ENCODE results near the gene ANKRD35. TPM values are rescaled to one million over a fixed set of nuclear protein-coding genes. Genes with fewer than 3 reads are reported as not detected.
"Not testable (repeated sequence)": the region's sequence is repeated elsewhere in the genome, so short reads cannot be mapped to it uniquely, and the experiment has no call there.

Gene ANKRD35
- total and polyA plus RNA-seq, 12 donors, result 0.37 to 2.0 (median 0.76) TPM; not detected in 1

DNA sequence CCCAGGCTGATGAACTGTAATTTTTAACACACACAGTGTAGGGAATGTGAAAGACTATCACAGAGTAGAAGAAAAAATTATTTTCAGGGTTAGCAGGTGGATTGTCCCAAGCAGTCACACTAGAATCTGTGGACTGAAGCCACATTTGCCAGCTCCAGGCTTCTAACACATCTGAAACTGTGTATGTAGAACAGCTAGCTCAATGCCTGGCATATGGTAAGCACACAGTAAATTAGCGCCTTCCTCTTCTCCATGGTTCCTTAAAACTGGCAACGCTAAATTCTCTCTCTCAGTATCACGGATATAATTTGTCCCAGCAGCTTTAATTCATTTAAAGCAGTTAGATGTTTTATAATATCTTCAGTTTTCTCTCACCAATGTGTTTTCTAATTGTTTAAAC lies 42.6 kb downstream of the ANKRD35 start:
- no peak for DNase-seq
- TF ChIP-seq, protein P1, sequence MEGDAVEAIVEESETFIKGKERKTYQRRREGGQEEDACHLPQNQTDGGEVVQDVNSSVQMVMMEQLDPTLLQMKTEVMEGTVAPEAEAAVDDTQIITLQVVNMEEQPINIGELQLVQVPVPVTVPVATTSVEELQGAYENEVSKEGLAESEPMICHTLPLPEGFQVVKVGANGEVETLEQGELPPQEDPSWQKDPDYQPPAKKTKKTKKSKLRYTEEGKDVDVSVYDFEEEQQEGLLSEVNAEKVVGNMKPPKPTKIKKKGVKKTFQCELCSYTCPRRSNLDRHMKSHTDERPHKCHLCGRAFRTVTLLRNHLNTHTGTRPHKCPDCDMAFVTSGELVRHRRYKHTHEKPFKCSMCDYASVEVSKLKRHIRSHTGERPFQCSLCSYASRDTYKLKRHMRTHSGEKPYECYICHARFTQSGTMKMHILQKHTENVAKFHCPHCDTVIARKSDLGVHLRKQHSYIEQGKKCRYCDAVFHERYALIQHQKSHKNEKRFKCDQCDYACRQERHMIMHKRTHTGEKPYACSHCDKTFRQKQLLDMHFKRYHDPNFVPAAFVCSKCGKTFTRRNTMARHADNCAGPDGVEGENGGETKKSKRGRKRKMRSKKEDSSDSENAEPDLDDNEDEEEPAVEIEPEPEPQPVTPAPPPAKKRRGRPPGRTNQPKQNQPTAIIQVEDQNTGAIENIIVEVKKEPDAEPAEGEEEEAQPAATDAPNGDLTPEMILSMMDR (IDR thresholded peaks at IDR 0.05), result no peak
- no peak for TF ChIP-seq POLR2A (IDR thresholded peaks at IDR 0.05)
- Histone ChIP-seq H3K27ac (no peak overlapping the region), H3K27me3 (no peaks in the 10 kb centered on the region), H3K36me3 (replicated peaks in 1 of 2) (peaks cover 0 to 54% of the 10 kb centered on the region in 2 donors), H3K4me3 (no peak overlapping the region), H3K9me3 (replicated peaks in 1 of 3) (no peaks in the 10 kb centered on the region), H3K4me1 (replicated peaks in 1 of 2) (peaks cover 9 to 15% of the 10 kb centered on the region in 2 donors)
- WGBS, 4 donors, result 89 to 96% (median 91%) methylated on average over 3 of the region's 3 CpGs
- intact Hi-C loops (cut with DNase I), result loop anchor here in 1 of 2 donors (10.0 kb wide), 1 partner anchor 132 kb away; no protein-coding TSS in a partner anchor

DNA sequence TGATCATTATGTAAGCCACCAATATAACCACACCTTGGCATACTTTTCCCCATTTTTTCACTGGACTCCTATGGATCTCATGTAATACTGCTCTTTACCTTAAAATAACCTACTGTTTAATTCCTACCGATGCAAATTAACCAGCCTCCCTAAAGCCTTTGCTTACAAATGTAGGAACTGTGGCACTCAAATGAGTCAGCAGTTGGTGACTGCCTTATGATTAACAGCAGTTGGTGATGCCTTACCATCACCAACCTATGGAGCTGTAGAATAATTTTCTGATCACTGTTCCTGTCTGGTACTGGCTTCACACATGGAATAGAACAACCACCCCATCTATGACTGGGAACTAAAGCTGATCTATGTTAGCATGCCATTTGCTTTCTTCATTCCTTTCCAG lies 48.0 kb downstream of the ANKRD35 start:
- intact Hi-C loops (cut with DNase I), result no loop called here
- TF ChIP-seq, protein P1 (IDR thresholded peaks at IDR 0.05), result no peak
- TF ChIP-seq POLR2A (IDR thresholded peaks at IDR 0.05), result no peak
- H3K4me3 ChIP-seq, result no peak overlapping the region
- H3K27me3 ChIP-seq, result no peaks in the 10 kb centered on the region
- H3K9me3 ChIP-seq (replicated peaks in 1 of 3), result no peaks in the 10 kb centered on the region
- no peaks in the 10 kb centered on the region for H3K4me1 ChIP-seq (replicated peaks in 1 of 2)
- 80 to 94% (median 90%) methylated on average over 1 of the region's 1 CpG for WGBS, 4 donors
- no peak for DNase-seq
- peaks cover 0 to 97% of the 10 kb centered on the region in 2 donors for H3K36me3 ChIP-seq (replicated peaks in 1 of 2)
- H3K27ac ChIP-seq, result no peak overlapping the region

- intact Hi-C loops (cut with DNase I), result not testable (repeated sequence)
Observed at GRCh38 chr1:145830810-145831209, 54.9 kb downstream of the ANKRD35 start.

DNA sequence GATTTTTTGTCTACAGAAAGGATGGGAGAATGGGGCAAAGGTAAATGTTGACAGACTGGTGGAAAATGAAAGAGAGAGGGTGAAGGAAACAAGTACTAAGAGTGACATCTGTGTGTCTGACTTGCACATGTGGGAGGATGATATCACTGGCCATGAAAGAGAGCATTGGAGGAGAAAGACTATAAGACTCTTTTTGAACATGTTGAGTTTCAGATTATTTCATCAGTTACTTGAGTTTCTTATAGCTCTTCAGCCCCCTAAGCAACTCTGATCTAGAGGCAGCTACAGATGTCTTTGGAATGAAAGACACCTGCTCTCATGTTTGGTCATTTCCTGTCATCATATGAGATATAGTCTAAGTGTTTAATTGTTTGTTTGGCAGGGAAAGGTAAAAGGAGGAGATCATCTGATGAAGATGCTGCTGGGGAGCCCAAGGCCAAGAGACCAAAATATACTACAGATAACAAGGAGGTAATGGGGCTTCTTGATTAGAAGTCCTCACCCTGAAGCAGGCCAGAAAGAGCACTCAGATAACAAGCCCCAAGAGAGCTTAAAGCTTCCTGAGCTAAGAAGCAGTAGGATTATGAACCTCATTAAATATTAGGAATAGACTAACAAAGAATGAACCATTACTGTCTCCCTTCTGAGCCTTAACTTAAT lies 57.2 kb downstream of the ANKRD35 start:
- Histone ChIP-seq H3K27ac (no peak overlapping the region), H3K36me3 (replicated peaks in 1 of 2) (peaks cover 0 to 77% of the 10 kb centered on the region in 2 donors), H3K9me3 (replicated peaks in 1 of 3) (no peaks in the 10 kb centered on the region), H3K4me1 (replicated peaks in 1 of 2) (peaks cover 5 to 13% of the 10 kb centered on the region in 2 donors), H3K4me3 (no peak overlapping the region), H3K27me3 (no peaks in the 10 kb centered on the region)
- DNase-seq, result no peak
- TF ChIP-seq, protein P1 (IDR thresholded peaks at IDR 0.05), result no peak
- TF ChIP-seq POLR2A (IDR thresholded peaks at IDR 0.05), result no peak
- intact Hi-C loops (cut with DNase I), result loop anchor here in 1 of 2 donors (10.0 kb wide), 1 partner anchor 94 kb away; no protein-coding TSS in a partner anchor

More at GRCh38 chr1:145830810-145831209, 54.9 kb downstream of the ANKRD35 start:
- H3K27ac ChIP-seq; DNase-seq; H3K4me1 ChIP-seq (replicated peaks in 1 of 2); H3K27me3 ChIP-seq; H3K4me3 ChIP-seq; H3K9me3 ChIP-seq (replicated peaks in 1 of 3): not testable (repeated sequence)
- H3K36me3 ChIP-seq (replicated peaks in 1 of 2), result peaks cover 0 to 99% of the 10 kb centered on the region in 2 donors
- WGBS, 4 donors, result 83 to 100% (median 99%) methylated on average over 2 of the region's 2 CpGs

- DNase-seq, result no peak
- Histone ChIP-seq H3K27me3 (no peaks in the 10 kb centered on the region), H3K4me1 (replicated peaks in 1 of 2) (peaks cover 5 to 13% of the 10 kb centered on the region in 2 donors), H3K4me3 (no peak overlapping the region), H3K27ac (no peak overlapping the region), H3K36me3 (replicated peaks in 1 of 2) (peaks cover 0 to 71% of the 10 kb centered on the region in 2 donors), H3K9me3 (replicated peaks in 1 of 3) (no peaks in the 10 kb centered on the region)
- TF ChIP-seq, protein P1 (IDR thresholded peaks at IDR 0.05), result no peak
- TF ChIP-seq POLR2A (IDR thresholded peaks at IDR 0.05), result no peak
- intact Hi-C loops (cut with DNase I), result loop anchor here in 1 of 2 donors (10.0 kb wide), 1 partner anchor 93 kb away; no protein-coding TSS in a partner anchor
Observed at GRCh38 chr1:145827966-145828365, 57.7 kb downstream of the ANKRD35 start.

Data from adrenal gland (tissue), 12 donors.